ENCODE measurements around the gene UCHL3. TPM values are rescaled to one million over a fixed set of nuclear protein-coding genes. Genes with fewer than 3 reads are reported as not detected.

Gene UCHL3
- total and polyA plus RNA-seq, 2 of the 8 experiments (the other 6 are each of a cell fraction or from before 2014, with no cell fraction given) = 33.0 to 61.1 TPM

DNA sequence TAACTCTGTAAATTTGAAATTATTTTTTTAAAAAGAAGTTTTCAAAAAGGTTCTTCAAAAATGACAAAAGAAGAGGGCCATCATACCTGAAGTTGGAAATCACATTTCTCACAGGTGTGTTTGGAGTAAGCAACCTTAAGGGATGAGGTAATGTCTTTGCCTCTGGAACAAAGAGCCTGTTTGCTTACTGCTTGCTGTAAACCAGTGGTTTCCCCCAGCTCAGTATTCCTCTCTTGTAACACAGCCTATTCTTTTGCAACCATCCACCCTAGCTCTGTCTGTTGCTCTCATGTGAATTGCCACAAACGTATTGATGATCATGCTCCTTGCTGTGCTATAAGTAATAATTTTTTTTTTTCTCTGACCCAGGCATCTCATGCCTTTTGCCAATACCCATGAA, 38.1 kb downstream of the UCHL3 start:
- Histone ChIP-seq H3K56ac (replicated peaks; ENCODE audit: insufficient read length, low read depth, low read length) (no peak overlapping the region), H3K9ac (replicated peaks in 1 of 4; ENCODE audit: extremely low read depth in 1 of 4, low read depth in 3 of 4, low read length in 3 of 4) (no peak overlapping the region), H2BK15ac (ENCODE audit: low read length) (no peak overlapping the region), H3K23me2 (ENCODE audit: low read depth, low read length) (no peaks in the 10 kb centered on the region), H3K18ac (ENCODE audit: extremely low read depth, low read length) (no peak overlapping the region), H3K79me2 (ENCODE audit: control insufficient read depth in 1 of 2, insufficient read depth in 2 of 2, low read length in 2 of 2) (no peaks in the 10 kb centered on the region), H4K8ac (ENCODE audit: extremely low read depth, insufficient read depth, low read length) (no peak overlapping the region), H3K4me2 (ENCODE audit: insufficient read depth in 1 of 2, low read depth in 2 of 2, low read length in 2 of 2) (no peak overlapping the region), H4K91ac (replicated peaks; ENCODE audit: insufficient read length, low read length) (no peak overlapping the region), H3K14ac (ENCODE audit: insufficient read length) (no peak overlapping the region), H3K27me3 (replicated peaks in 1 of 4; ENCODE audit: control insufficient read depth in 3 of 4, extremely low read depth in 1 of 4, insufficient read depth in 3 of 4, low read length in 3 of 4) (no peaks in the 10 kb centered on the region), H3K4ac (replicated peaks; ENCODE audit: insufficient read length, low read depth, low read length) (no peak overlapping the region), H2AK5ac (ENCODE audit: low read depth, low read length) (no peak overlapping the region), H3K9me3 (ENCODE audit: insufficient read depth in 2 of 2, low read depth in 1 of 2, low read length in 1 of 2) (peaks cover 2 to 8% of the 10 kb centered on the region in 2 experiments; a peak in 2 of 4 replicates), H2BK120ac (replicated peaks; ENCODE audit: low read depth, low read length) (no peak overlapping the region), H4K5ac (ENCODE audit: insufficient read length, low read depth, low read length) (no peak overlapping the region), H3K23ac (ENCODE audit: insufficient read length) (no peak overlapping the region), H3K27ac (ENCODE audit: low read depth, low read length) (no peak overlapping the region), H3K4me3 (ENCODE audit: extremely low read depth in 1 of 4, insufficient read depth in 2 of 4, low read depth in 3 of 4, low read length in 4 of 4) (no peak overlapping the region), H3K4me1 (replicated peaks in 1 of 4; ENCODE audit: control insufficient read depth in 3 of 4, insufficient read depth in 4 of 4, low read length in 3 of 4) (no peaks in the 10 kb centered on the region), H3K79me1 (ENCODE audit: low read depth, low read length) (no peaks in the 10 kb centered on the region), H2AFZ (ENCODE audit: low read length) (no peak overlapping the region), H2BK12ac (ENCODE audit: low read depth, low read length) (no peak overlapping the region), H3K36me3 (ENCODE audit: control insufficient read depth in 2 of 4, insufficient read depth in 4 of 4, low read length in 3 of 4) (peaks cover 0 to 9% (median 1%) of the 10 kb centered on the region in 4 experiments; a peak in 3 of 8 replicates), H2BK20ac (ENCODE audit: low read length) (no peak overlapping the region), H2BK5ac (ENCODE audit: low read depth, low read length) (no peak overlapping the region), H4K20me1 (replicated peaks in 1 of 2; ENCODE audit: control insufficient read depth in 1 of 2, insufficient read depth in 2 of 2, low read length in 2 of 2) (no peaks in the 10 kb centered on the region)
- TF ChIP-seq FOSL1 (IDR thresholded peaks at IDR 0.05; ENCODE audit: insufficient read depth, low read depth, low read length) (no peak), SIRT6 (IDR thresholded peaks at IDR 0.05; ENCODE audit: low read length) (no peak), JUND (IDR thresholded peaks at IDR 0.05; ENCODE audit: low read length) (0 out of 2 replicates have a peak, but pooled peaks have one; percentile 62), POLR2AphosphoS5 (IDR thresholded peaks at IDR 0.05; ENCODE audit: low read depth, low read length) (no peak), CBX8 (IDR thresholded peaks at IDR 0.05; ENCODE audit: borderline replicate concordance, low read depth, low read length) (no peak), CBX5 (IDR thresholded peaks at IDR 0.05; ENCODE audit: low read depth, low read length) (no peak), JUN (IDR thresholded peaks at IDR 0.05; ENCODE audit: low read depth, low read length) (peak; percentile 36; the same call in 1 of the 2 replicates)
- TF ChIP-seq, protein P1, sequence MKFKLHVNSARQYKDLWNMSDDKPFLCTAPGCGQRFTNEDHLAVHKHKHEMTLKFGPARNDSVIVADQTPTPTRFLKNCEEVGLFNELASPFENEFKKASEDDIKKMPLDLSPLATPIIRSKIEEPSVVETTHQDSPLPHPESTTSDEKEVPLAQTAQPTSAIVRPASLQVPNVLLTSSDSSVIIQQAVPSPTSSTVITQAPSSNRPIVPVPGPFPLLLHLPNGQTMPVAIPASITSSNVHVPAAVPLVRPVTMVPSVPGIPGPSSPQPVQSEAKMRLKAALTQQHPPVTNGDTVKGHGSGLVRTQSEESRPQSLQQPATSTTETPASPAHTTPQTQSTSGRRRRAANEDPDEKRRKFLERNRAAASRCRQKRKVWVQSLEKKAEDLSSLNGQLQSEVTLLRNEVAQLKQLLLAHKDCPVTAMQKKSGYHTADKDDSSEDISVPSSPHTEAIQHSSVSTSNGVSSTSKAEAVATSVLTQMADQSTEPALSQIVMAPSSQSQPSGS (IDR thresholded peaks at IDR 0.05; ENCODE audit: low read length) = peak; percentile 91
- ChIA-PET CTCF (ENCODE audit: partially characterized antibody) (interaction anchor here (0.6 to 1.3 kb wide), 3 partner anchors 15 to 105 kb away, joined by 3 read pairs; partner anchors contain the start of gene TBC1D4), POLR2A (ENCODE audit: partially characterized antibody) (no interaction called here)
- WGBS, 2 experiments (ENCODE audit: extremely low coverage in 1 of 2, insufficient coverage in 1 of 2, insufficient read length in 1 of 2, insufficient replicate concordance in 2 of 2, low coverage in 1 of 2, low lambda C conversion rate in 2 of 2, missing lambda C conversion rate in 1 of 2) = 64% methylated on average over 1 of the region's 1 CpG; no CpG with 5 or more reads in 1 of the 2 experiments
- FAIRE-seq = peak; percentile 96
- no peak for DNase-seq (ENCODE audit: low read depth in 1 of 2, low spot score in 2 of 2)

All from H1 (cell line).